H1 (cell line): ENCODE data around the gene ALK. TPM values are rescaled to one million over a fixed set of nuclear protein-coding genes. Genes with fewer than 3 reads are reported as not detected.

Experiments used
- CTCF ChIA-PET: fragments of 300-600 bp; sonication (Branson Sonifier 250); formaldehyde crosslinking; loops from one replicate; lab custom pipeline; 2021; ENCODE audit not compliant: partially characterized antibody; lab: Charles Lee
- POLR2A ChIA-PET: fragments of 300-600 bp; sonication (Branson Sonifier 250); formaldehyde crosslinking; loops from one replicate; lab custom pipeline; 2021; ENCODE audit warnings: inconsistent platforms; ENCODE audit not compliant: partially characterized antibody; lab: Charles Lee
- DNase-seq, 2 experiments: peaks; one replicate each; pipeline versions ENCODE4 v3.0.0 to v3.0.0-alpha.2; 2010 to 2022; ENCODE audit warnings: low spot score in 2 of 2, low read depth in 1 of 2, mixed read lengths in 1 of 2
- FAIRE-seq: peaks from 2 replicates; lab custom pipeline; 2011; peaks lifted over from hg19 to GRCh38; lab: Jason Lieb, UNC
- H2AFZ ChIP-seq: 2 replicates; pipeline ENCODE4 v1.8.1; 2012; ENCODE audit warnings: low read length, inconsistent platforms
- H2AK5ac ChIP-seq: 2 replicates; pipeline ENCODE4 v1.6.1; 2013; ENCODE audit warnings: low read depth, low read length
- H2BK120ac ChIP-seq: replicated peaks from 2 replicates; pipeline ENCODE3; 2013; ENCODE audit warnings: low read depth, low read length, inconsistent platforms
- H2BK12ac ChIP-seq: 2 replicates; pipeline ENCODE4 v1.6.1; 2013; ENCODE audit warnings: low read depth, low read length
- H2BK15ac ChIP-seq: 2 replicates; pipeline ENCODE4 v1.6.1; 2013; ENCODE audit warnings: low read length
- H2BK20ac ChIP-seq: 2 replicates; pipeline ENCODE4 v1.6.1; 2013; ENCODE audit warnings: low read length
- H2BK5ac ChIP-seq: 2 replicates; pipeline ENCODE4 v1.6.1; 2013; ENCODE audit warnings: low read depth, low read length
- H3K14ac ChIP-seq: 2 replicates; pipeline ENCODE4 v1.6.1; 2013; ENCODE audit warnings: inconsistent platforms; ENCODE audit not compliant: insufficient read length
- H3K18ac ChIP-seq: 2 replicates; pipeline ENCODE4 v1.6.1; 2013; ENCODE audit warnings: low read length; ENCODE audit errors: extremely low read depth
- H3K23ac ChIP-seq: 2 replicates; pipeline ENCODE4 v1.6.1; 2013; ENCODE audit warnings: inconsistent platforms; ENCODE audit not compliant: insufficient read length
- H3K23me2 ChIP-seq: 2 replicates; pipeline ENCODE4 v1.6.1; 2013; ENCODE audit warnings: low read depth, low read length
- H3K27ac ChIP-seq: 2 replicates; pipeline ENCODE4 v1.6.1; 2011; ENCODE audit warnings: low read depth, low read length, inconsistent platforms
- H3K27me3 ChIP-seq, 4 experiments: replicated peaks in 1 of 4; 1 replicate in 1 of 4; 2 replicates in 3 of 4; pipeline versions ENCODE4 v1.6.1 to v1.8.1; 2011 to 2013; ENCODE audit warnings: low read length in 3 of 4, mild to moderate bottlenecking in 3 of 4, inconsistent platforms in 2 of 4, mixed read lengths in 2 of 4, moderate library complexity in 1 of 4; ENCODE audit not compliant: control insufficient read depth in 3 of 4, insufficient read depth in 3 of 4; ENCODE audit errors: extremely low read depth in 1 of 4
- H3K36me3 ChIP-seq, 4 experiments: 2 replicates each; pipeline versions ENCODE4 v1.6.1 to v1.8.1; 2011 to 2013; ENCODE audit warnings: mild to moderate bottlenecking in 4 of 4, low read length in 3 of 4, moderate library complexity in 2 of 4, control low read depth in 1 of 4, inconsistent platforms in 1 of 4; ENCODE audit not compliant: insufficient read depth in 4 of 4, control insufficient read depth in 2 of 4
- H3K4ac ChIP-seq: replicated peaks from 2 replicates; pipeline ENCODE3; 2013; ENCODE audit warnings: low read length, low read depth, mixed read lengths, inconsistent platforms; ENCODE audit not compliant: insufficient read length
- H3K4me1 ChIP-seq, 4 experiments: replicated peaks in 1 of 4; 1 replicate in 1 of 4; 2 replicates in 3 of 4; pipeline versions ENCODE4 v1.6.1 to v1.8.1; 2011 to 2013; ENCODE audit warnings: low read length in 3 of 4, inconsistent platforms in 2 of 4, mixed read lengths in 1 of 4; ENCODE audit not compliant: insufficient read depth in 4 of 4, control insufficient read depth in 3 of 4
- H3K4me2 ChIP-seq, 2 experiments: 2 replicates each; pipeline versions ENCODE4 v1.6.1 to v1.8.1; 2011 to 2013; ENCODE audit warnings: low read depth in 2 of 2, low read length in 2 of 2, control low read depth in 1 of 2, inconsistent platforms in 1 of 2, mild to moderate bottlenecking in 1 of 2; ENCODE audit not compliant: insufficient read depth in 1 of 2
- H3K4me3 ChIP-seq, 4 experiments: fragments of 200-600, 300-600 bp in 1 of 4; sonication (generic), shearing (Covaris generic), sonication (Bioruptor Twin) in 1 of 4; 2 replicates each; pipeline versions ENCODE4 v1.5.1 to v1.8.1; 2011 to 2016; ENCODE audit warnings: low read length in 4 of 4, low read depth in 3 of 4, control low read depth in 2 of 4, inconsistent platforms in 2 of 4, mild to moderate bottlenecking in 2 of 4, mixed read lengths in 1 of 4, moderate library complexity in 1 of 4; ENCODE audit not compliant: insufficient read depth in 2 of 4; ENCODE audit errors: extremely low read depth in 1 of 4
- H3K56ac ChIP-seq: replicated peaks from 2 replicates; pipeline ENCODE3; 2013; ENCODE audit warnings: low read depth, mild to moderate bottlenecking, mixed read lengths, low read length, inconsistent platforms; ENCODE audit not compliant: insufficient read length
- H3K79me1 ChIP-seq: 2 replicates; pipeline ENCODE4 v1.6.1; 2013; ENCODE audit warnings: low read depth, low read length, control low read depth
- H3K79me2 ChIP-seq, 2 experiments: 2 replicates each; pipeline versions ENCODE4 v1.6.1 to v1.8.1; 2012 to 2013; ENCODE audit warnings: low read length in 2 of 2, mild to moderate bottlenecking in 2 of 2, inconsistent platforms in 1 of 2; ENCODE audit not compliant: insufficient read depth in 2 of 2, control insufficient read depth in 1 of 2
- H3K9ac ChIP-seq, 4 experiments: replicated peaks in 1 of 4; 1 replicate in 1 of 4; 2 replicates in 3 of 4; pipeline versions ENCODE4 v1.6.1 to v1.8.1; 2011 to 2013; ENCODE audit warnings: low read depth in 3 of 4, low read length in 3 of 4, control low read depth in 2 of 4, mild to moderate bottlenecking in 2 of 4, moderate library complexity in 2 of 4, inconsistent platforms in 1 of 4; ENCODE audit errors: extremely low read depth in 1 of 4
- H3K9me3 ChIP-seq, 2 experiments: 2 replicates each; pipeline versions ENCODE4 v1.6.1 to v1.8.1; 2012 to 2013; ENCODE audit warnings: mild to moderate bottlenecking in 2 of 2, moderate library complexity in 2 of 2, control low read depth in 1 of 2, inconsistent platforms in 1 of 2, low read depth in 1 of 2, low read length in 1 of 2, mixed read lengths in 1 of 2; ENCODE audit not compliant: insufficient read depth in 2 of 2
- H4K20me1 ChIP-seq, 2 experiments: replicated peaks in 1 of 2; 2 replicates each; pipeline versions ENCODE3 to v1.8.1; 2011 to 2013; ENCODE audit warnings: inconsistent platforms in 2 of 2, low read length in 2 of 2, mild to moderate bottlenecking in 1 of 2; ENCODE audit not compliant: insufficient read depth in 2 of 2, control insufficient read depth in 1 of 2
- H4K5ac ChIP-seq: 2 replicates; pipeline ENCODE4 v1.6.1; 2013; ENCODE audit warnings: low read length, low read depth, mixed read lengths, inconsistent platforms; ENCODE audit not compliant: insufficient read length
- H4K8ac ChIP-seq: 2 replicates; pipeline ENCODE4 v1.8.0; 2013; ENCODE audit warnings: mild to moderate bottlenecking, moderate library complexity, low read length, inconsistent platforms; ENCODE audit not compliant: insufficient read depth; ENCODE audit errors: extremely low read depth
- H4K91ac ChIP-seq: replicated peaks from 2 replicates; pipeline ENCODE3; 2013; ENCODE audit warnings: low read length, mixed read lengths, inconsistent platforms; ENCODE audit not compliant: insufficient read length
- CTBP2 ChIP-seq: IDR thresholded peaks from 2 replicates; pipeline ENCODE4 v1.7.0; 2011; ENCODE audit warnings: borderline replicate concordance, mild to moderate bottlenecking, moderate library complexity, mixed read lengths, low read length; ENCODE audit not compliant: insufficient read depth, insufficient read length
- HDAC2 ChIP-seq, 2 experiments: fragments of 300-600 bp in 1 of 2; sonication (generic) in 1 of 2; IDR thresholded peaks; 2 replicates each; pipeline ENCODE4 v1.6.1; 2011 to 2012; ENCODE audit warnings: low read depth in 2 of 2, low read length in 2 of 2, mild to moderate bottlenecking in 2 of 2, moderate library complexity in 2 of 2, borderline replicate concordance in 1 of 2, inconsistent platforms in 1 of 2
- HDAC6 ChIP-seq: IDR thresholded peaks from one replicate; pipeline ENCODE4 v1.7.1; 2012; ENCODE audit warnings: low read depth, mild to moderate bottlenecking, inconsistent platforms, low read length, moderate library complexity
- NRF1 ChIP-seq: IDR thresholded peaks from 2 replicates; pipeline ENCODE4 v1.6.1; 2011; ENCODE audit warnings: mild to moderate bottlenecking, low read depth, low read length, improper control_type of control experiment
- TAF7 ChIP-seq: optimal IDR thresholded peaks from 2 replicates; pipeline ENCODE3; 2011; ENCODE audit warnings: low read depth, mild to moderate bottlenecking, inconsistent platforms, low read length, moderate library complexity, borderline replicate concordance
- WGBS, 2 experiments: shearing (Covaris generic) in 1 of 2; methylation state at CpG; one replicate each; pipeline versions ENCODE4 v1.1.6 to v1.1.7; 2013 to 2015; ENCODE audit warnings: low lambda C conversion rate in 2 of 2, mixed read lengths in 2 of 2, inconsistent platforms in 1 of 2, low coverage in 1 of 2, missing lambda C conversion rate in 1 of 2; ENCODE audit not compliant: insufficient replicate concordance in 2 of 2, insufficient coverage in 1 of 2, insufficient read length in 1 of 2; ENCODE audit errors: extremely low coverage in 1 of 2, missing lambda C conversion rate in 1 of 2; 5-methylcytosine and 5-hydroxymethylcytosine counted together
- polyA plus RNA-seq, 7 experiments: library from polyadenylated mRNA; depleted of rRNA in 3 of 7; stranded (reverse) in 5 of 7; unstranded in 2 of 7; fragments of >200 nt in 5 of 7; fragments of 200-250 nt in 2 of 7; gene quantifications; 1 replicate in 5 of 7; 2 replicates in 1 of 7; 4 replicates in 1 of 7; pipeline versions ENCODE4 v1.2.1 to v1.2.3, GENCODE V29; 2011 to 2013; ENCODE audit warnings: missing spikeins in 2 of 7, mixed read lengths in 2 of 7
- total RNA-seq: library from RNA; stranded (reverse); fragmentation: NEBNext Ultra II Directional; extraction: Animal tissue kit (Norgen Biotek cat#: 25700); gene quantifications from 2 replicates; pipeline ENCODE4 v1.2.1, GENCODE V29; 2021
- TF ChIP-seq, protein P1 (sequence below): IDR thresholded peaks from 2 replicates; pipeline ENCODE4 v1.6.1; 2011; ENCODE audit warnings: low read depth, mild to moderate bottlenecking, low read length; ENCODE audit not compliant: insufficient read depth

Gene ALK
- total and polyA plus RNA-seq, 2 of the 8 experiments (the other 6 are each of a cell fraction or from before 2014, with no cell fraction given) = 0.02 to 0.09 TPM

DNA sequence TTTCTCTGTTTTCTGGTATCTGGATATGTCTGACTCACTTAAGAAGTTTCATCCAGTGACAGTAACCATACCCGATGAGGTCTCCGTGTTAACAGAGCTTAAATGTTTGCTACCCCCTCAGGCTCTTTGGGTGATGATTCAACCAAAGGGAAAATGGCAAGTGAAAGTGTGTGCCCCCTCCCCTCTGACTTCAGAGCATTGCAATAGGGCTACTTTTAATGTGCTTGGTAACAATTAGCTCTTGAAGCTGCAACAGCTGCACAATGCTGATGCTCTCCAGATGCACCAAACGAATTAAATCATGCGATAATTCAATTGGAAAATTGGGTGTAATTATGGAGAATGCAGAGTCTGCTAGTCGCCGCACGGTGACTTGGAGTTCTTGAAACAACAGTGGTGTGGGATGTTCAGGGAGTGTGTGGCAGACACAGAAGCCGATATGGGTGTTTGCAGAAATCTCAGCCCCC lies 270.7 kb downstream of the ALK start:
- Histone ChIP-seq H3K23ac (no peak overlapping the region), H4K5ac (no peak overlapping the region), H3K9me3 (peaks cover 3 to 4% of the 10 kb centered on the region in 2 experiments; a peak in 1 of 4 replicates), H2BK120ac (no peak overlapping the region), H3K14ac (no peak overlapping the region), H2AFZ (no peak overlapping the region), H2BK5ac (no peak overlapping the region), H2BK20ac (no peak overlapping the region), H3K4me1 (no peaks in the 10 kb centered on the region), H2BK15ac (no peak overlapping the region), H3K79me2 (no peaks in the 10 kb centered on the region), H4K20me1 (no peaks in the 10 kb centered on the region), H3K56ac (no peak overlapping the region), H2AK5ac (no peak overlapping the region), H2BK12ac (no peak overlapping the region), H3K27me3 (peaks cover 0 to 1% (median 0%) of the 10 kb centered on the region in 4 experiments; a peak in 1 of 7 replicates), H3K23me2 (no peaks in the 10 kb centered on the region; the same call in 1 of the 2 replicates), H3K18ac (no peak overlapping the region), H3K36me3 (no peaks in the 10 kb centered on the region), H3K4me2 (no peak overlapping the region), H3K9ac (no peak overlapping the region), H4K91ac (no peak overlapping the region), H4K8ac (no peak overlapping the region), H3K4ac (no peak overlapping the region), H3K27ac (no peak overlapping the region), H3K79me1 (no peaks in the 10 kb centered on the region), H3K4me3 (no peak overlapping the region)
- FAIRE-seq = no peak
- ChIA-PET CTCF (no interaction called here), POLR2A (no interaction called here)
- TF ChIP-seq HDAC6 = no peak
- no peak for TF ChIP-seq CTBP2
- no peak for TF ChIP-seq NRF1
- no peak for TF ChIP-seq TAF7
- TF ChIP-seq, protein P1, sequence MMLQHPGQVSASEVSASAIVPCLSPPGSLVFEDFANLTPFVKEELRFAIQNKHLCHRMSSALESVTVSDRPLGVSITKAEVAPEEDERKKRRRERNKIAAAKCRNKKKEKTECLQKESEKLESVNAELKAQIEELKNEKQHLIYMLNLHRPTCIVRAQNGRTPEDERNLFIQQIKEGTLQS = no peak
- TF ChIP-seq HDAC2 (IDR thresholded peaks at IDR 0.05; ENCODE audit: borderline replicate concordance in 1 of 2, low read depth in 2 of 2, low read length in 2 of 2) = no peak
- no peak for DNase-seq
- 93% methylated on average over 8 of the region's 8 CpGs; no CpG with 5 or more reads in 1 of the 2 experiments for WGBS, 2 experiments
